GM12873 (cell line): Measurements from ENCODE around the gene KCNH4.

Source experiments
- CTCF ChIP-seq: IDR thresholded peaks from 2 replicates; pipeline ENCODE4 v1.5.1; 2012; ENCODE audit warnings: low read depth, mild to moderate bottlenecking, moderate library complexity, low read length, control low read depth; ENCODE audit not compliant: insufficient read depth; ENCODE audit errors: missing control alignments

Gene KCNH4

GRCh38 chr17:42163696-42164407, 17.1 kb downstream of the KCNH4 start:
- no peak for TF ChIP-seq CTCF

- TF ChIP-seq CTCF = peak; percentile 78
These were observed 17.8 kb downstream of the KCNH4 start for GRCh38 chr17:42163113-42163512.

- no peak for TF ChIP-seq CTCF
These were observed 20.4 kb downstream of the KCNH4 start for GRCh38 chr17:42160531-42160910.

- TF ChIP-seq CTCF = no peak
These were observed 21.0 kb downstream of the KCNH4 start for GRCh38 chr17:42159796-42160530.

GRCh38 chr17:42155614-42156045, 25.3 kb downstream of the KCNH4 start:
- TF ChIP-seq CTCF = no peak

GRCh38 chr17:42153919-42154742, 26.8 kb downstream of the KCNH4 start:
- no peak for TF ChIP-seq CTCF
